Posterior vena cava (tissue), 2 donors: ENCODE results near the gene IZUMO1. TPM values are rescaled to one million over a fixed set of nuclear protein-coding genes. Genes with fewer than 3 reads are reported as not detected.
A peak's percentile ranks its signal among the peaks of the same experiment; 100 is the strongest.

ENCODE experiments used
- DNase-seq: peaks from one replicate; pipeline ENCODE4 v3.0.0-alpha.2; 2020; ENCODE audit warnings: low spot score
- intact Hi-C, 2 donors: fragments of 100-400 bp; cut with DNase I; formaldehyde crosslinking; loops; one replicate each; pipeline versions ENCODE4 v1.14.1 to v1.14.2; 2022 to 2023
- total RNA-seq, 2 donors: library from RNA; stranded (reverse); fragmentation: NEBNext Ultra II Directional; extraction: Animal tissue kit (Norgen Biotek cat#: 25700); gene quantifications; one replicate each; pipeline ENCODE4 v1.2.1, GENCODE V29; 2021
- donor health status: DM: yes; HTN: yes; CAD: no.
- donor health status: DM: yes; HTN: yes; CAD: no.

IZUMO1 gene
- total RNA-seq, 2 donors from 2014 or later = 0.52 to 0.56 TPM

- intact Hi-C loops = no loop called here
- DNase-seq = no peak
Observed at GRCh38 chr19:48741129-48741999, 5.3 kb downstream of the IZUMO1 start.

DNA sequence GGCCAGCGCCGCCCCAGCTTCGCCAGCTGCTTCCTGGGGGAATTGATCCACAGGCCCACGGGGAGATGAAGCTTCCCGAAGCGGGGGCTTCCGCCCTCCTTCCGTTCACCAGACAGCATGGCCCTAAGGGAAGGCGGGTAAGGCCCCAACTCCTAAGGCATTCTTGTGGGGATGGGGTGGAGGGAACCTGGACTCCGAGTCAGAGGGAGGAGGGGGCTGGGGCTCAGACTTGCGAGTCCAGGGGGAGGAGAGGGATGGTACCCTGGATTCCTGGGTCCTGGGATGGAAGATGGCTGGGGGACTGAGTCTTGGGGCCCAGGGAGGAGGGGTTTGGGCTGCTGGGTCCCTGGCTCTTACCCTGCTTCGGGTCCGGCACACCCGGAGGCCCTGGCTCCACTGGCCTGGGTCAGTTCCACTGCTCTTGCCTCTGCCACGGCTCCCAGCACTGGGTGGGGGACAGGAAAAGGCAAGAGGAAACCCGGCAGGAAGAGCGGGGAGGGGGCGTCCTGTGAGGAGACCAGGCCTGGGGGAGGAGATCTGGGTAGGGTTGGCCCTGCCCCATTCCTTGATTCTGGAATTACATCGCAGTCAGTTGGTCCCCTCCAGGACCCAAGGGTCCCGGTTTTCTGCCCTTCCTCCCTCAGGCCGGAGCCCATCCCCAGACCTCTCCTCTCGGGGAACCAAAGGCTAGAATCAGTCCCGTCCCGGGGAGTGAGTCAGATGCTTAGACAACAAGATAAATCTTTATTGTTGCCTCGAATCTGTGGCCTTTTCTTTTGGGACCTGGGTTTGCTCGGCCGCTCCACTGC lies 6.3 kb downstream of the IZUMO1 start, which contains the start of gene RASIP1:
RASIP1 (minus strand) TSS at position 447 of the 809 bp plus-strand sequence; CDS start at position 119, 328 bp downstream.
- no peak for DNase-seq
- intact Hi-C loops = no loop called here

DNA sequence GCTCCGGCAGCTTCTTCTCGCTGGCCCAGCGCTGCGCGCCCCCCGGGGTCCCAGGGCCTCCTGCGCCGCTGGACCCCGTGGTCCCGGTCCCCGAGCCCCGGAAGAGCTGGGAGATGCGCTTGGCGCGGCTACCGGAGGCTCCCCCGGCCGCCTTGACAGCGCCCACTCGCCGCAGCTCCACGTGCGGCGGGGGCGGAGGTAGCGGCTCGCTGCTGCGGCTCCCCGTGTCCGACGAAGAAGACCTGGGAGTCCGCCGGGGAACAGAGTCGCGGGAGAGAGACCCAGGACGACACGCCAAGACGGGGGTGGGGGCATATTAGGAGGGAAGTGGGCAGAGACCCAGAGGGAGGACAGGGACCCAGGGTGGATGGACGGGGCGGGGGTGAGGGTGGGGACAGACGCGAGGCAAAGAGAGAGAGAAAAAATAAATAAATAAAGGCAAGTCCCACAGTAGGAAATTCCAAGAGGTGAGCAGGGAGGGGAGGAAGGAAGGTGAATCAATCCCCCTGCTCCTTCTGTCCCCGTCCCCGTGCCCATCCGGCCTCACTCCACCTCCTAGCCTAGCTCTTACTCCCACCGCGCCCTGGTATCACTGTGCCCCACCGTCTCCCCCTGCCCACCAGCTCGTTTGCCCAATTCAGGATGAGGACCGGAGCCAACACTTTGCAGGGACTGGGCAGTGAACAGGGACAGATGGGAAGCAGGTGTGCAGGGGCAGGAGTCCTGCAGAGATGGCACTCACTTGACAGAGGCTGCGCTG lies 7.1 kb downstream of the IZUMO1 start:
- intact Hi-C loops = no loop called here
- DNase-seq = no peak

DNA sequence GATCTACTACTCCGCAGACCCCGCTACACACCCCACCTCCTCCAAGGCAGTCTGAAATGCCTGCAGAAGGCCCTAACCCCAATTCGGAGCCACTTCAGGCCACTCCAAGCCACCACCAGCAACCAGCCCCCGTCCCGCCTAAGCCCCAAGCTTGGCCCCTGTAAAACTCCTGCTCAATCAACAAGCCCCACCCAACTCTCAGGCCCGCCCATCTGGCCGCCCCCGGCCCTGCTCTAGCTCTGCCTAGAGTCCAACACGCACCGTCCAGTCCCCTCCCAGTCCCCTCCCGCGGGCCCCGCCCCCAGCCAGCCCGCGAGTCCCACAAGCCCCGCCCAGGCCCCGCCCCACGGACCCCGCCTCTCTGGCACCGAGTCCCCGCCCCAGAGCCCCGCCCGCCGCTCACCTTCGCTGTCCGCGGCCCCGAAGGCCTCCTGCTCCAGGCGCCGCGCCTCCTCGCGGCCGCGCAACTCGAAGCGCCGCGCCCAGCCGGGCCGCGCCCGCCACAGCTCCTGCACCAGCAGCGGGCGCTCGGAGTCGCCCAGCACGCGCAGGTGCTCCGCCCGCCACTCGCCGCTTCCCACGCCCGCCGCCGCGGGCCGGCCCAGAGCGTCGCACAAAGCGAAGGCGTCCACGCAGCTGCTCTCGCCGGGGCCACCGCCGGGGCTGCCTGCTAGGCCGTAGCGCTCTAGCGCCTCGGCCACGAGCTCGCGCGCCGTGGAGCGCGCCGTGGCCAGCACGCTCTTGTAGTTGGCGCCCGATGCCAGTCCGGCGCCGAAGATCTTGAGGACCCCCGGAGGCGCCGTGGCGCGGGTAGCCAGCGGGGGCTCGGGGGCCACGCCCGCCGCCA lies 7.9 kb downstream of the IZUMO1 start:
- intact Hi-C loops = no loop called here
- peak; percentile 95 for DNase-seq

DNA sequence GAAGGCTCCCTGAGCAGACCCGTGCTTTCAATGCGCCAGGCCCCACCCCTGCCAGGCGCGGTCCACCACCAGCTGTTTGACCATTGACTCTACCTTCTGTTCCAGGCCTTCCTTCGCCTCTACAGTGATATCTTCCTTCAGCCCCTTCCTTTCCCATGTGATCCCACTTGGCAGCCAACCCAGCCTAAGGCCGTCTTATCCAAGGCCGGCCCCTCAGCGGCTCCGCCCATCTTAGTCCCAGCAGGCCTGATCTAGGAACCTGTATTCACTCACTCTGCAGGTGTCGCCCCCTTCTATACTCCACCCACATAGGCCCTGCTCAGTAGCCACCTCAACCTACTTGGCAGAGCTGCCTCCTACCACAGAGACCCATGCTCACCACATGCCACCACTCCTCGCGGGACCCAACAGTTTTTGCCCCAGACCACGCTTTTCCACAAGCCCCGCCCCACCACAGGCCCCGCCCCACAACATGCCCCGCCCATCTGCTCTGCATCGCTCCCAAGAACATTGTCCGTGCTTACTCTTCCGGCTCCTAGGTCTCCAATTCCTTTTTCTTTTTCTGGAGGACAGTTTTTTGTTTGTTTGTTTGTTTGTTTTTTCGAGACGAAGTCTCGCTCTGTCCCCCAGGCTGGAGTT lies 9.2 kb downstream of the IZUMO1 start:
- DNase-seq = no peak
- intact Hi-C loops = no loop called here

DNA sequence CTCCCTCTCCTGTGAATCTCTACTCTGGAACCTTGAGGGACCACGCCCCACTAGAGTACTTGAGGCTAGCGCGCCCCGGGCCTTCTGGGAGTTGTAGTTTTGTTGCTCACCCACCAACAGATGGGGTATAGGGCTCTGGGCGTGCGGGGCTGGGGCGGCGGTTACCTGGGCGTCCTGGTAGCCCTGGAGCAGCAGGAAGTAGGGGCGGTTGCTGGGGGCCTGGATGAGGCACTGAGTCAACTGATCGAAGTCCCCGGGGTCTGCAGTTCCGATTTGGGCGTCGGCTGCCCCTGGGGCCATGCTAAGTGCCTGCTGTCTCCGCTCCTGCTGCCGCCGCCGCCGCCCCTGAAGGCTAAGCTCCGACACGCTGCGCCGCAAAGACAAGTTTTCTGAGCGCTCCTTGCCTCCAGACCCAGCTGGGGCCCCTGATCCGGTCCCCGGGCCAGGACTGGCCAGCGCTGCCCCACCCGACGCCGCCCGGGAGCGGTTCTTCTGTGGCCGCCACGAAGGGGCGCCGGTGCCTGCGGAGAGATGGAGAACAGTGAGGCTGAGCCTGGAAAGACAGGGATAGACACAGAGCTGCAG lies 11.6 kb downstream of the IZUMO1 start:
- intact Hi-C loops = no loop called here
- no peak for DNase-seq

DNA sequence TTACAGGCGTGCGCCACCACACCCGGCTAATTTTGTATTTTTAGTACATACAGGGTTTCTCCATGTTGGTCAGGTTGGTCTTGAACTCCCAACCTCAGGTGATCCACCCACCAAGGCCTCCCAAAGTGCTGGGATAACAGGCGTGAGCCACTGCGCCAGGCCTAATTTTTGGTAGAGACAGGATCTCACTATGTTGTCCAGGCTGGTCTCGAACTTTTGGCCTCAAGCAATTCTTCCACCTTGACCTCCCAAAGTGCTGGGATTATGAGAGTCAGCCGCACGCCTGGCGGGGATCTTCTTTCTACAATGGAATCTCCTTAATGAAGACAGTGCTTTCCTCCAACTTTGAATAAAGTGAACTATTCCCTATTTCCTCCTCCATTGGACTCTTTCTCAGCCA lies 12.1 kb downstream of the IZUMO1 start:
- DNase-seq = no peak
- intact Hi-C loops = no loop called here

DNA sequence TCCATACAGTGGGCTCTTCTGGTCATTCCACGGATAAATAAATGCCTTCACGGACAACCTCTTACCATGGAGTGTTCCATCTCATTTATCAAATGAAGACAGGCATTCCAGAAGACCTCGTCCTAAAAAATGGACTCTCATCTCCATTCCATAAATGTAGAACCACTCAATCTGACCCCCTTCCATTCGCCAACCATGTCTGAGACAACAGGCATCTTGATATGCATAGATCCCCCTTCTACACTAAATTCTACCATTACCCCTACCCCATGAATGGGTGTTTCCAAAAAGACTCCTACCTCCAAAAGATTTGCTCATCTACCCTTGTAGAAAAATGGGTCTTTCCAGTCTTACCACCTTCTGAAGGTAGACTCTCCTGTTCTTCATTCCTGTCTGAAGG lies 15.3 kb downstream of the IZUMO1 start:
- intact Hi-C loops = loop anchor here in 1 of 2 donors (1.0 kb wide), 1 partner anchor 17 kb away; no protein-coding TSS in a partner anchor
- no peak for DNase-seq

DNA sequence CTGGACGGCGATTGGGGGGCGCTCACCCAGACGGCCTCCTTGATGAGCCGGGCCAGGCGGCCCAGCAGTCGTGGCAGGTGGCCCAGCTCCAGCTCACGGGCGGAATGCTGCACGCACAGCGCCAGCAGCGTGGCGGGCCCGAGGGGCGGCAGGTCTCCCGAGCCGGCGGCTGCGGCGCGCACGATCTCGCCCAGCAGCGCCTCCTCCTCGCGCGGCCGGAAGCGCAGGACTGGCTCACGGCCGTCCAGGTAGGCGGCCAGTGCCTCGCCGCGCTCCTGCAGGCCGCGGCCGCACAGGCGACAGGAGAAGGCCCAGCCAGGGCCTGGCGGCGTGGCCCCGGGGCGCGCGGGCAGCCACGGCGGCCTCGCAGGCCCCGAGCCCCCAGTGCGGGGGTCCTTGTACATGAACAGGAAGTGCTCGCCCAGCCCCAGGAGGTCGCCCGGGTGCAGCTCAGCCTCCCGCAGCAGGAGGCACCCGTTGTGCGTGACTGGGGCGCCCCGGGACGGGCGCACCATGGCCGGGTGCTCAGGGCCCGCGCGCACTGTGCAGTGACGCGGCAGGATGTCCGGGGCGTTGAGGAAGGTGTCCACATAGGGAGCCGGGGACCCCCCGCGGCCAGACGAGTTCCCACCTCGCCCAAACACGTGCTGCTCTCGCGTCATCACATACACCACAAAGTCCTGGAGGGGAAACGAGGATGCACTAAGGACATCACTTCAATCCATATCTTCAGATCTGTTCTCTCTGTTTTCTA lies 17.6 kb downstream of the IZUMO1 start:
- no peak for DNase-seq
- intact Hi-C loops = no loop called here

DNA sequence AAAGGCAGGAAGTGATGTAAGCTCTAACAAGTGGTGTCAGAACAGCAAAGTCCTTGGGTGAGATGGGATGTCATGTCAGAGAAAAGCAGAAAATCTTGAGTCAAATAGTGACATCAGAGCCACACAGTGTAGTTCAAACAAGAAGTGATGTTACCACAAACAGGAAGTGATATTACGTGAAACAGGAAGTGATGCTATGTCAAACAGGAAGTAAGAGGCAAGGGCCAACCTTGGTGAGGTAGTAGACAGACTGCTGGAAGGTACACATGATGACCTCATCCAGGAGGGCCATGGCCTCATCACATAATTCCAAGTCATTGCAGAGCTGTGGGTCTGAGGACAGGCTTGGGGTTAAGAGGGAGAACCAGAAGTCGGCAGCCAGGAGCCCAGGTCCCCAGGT lies 20.2 kb downstream of the IZUMO1 start:
- intact Hi-C loops = no loop called here
- DNase-seq = no peak

DNA sequence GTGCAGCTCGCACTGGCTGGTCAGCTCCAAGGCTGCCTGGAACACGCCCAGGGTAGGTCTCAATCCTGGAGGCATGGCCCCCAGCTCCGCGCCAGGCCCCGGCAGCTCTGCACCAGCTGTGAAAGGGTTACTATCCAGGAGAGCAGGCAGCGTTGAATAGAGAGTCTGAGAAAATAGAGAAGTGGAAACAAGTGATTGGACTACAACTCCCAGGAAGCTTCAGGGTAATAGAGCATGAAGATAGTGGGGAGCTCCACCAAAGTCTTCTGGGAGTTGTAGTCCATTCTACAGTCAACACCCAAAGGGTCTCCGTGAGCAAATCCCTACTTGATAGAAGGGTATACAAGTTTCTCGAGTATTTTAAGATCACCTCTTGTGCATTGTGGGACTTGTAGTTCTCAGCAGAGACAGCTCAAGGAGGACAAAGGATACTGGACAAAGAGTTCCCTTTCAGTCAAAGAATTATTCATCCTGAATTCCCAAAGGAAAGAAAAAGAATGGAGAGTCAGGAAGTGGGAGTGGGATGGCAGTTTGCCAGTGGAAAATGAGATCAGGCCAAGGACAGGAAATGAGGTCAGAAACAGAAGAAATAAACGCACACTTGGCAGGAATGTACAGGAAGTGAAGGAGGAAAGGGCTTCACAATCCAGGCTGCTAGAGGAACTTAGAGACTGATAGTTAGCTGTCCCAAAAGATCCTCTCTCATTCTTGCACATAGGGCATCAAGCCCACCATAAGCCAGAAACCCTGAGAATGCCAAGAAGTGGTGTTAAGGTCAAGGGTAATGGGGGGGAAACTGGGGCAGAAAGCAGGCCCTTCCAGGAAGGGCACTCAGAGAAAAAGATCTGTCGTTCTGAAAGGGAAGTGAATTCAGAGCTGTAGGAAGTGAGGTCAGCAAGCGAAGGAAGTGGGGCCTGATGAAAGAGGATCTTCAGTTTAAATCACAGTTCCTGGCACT lies 21.6 kb downstream of the IZUMO1 start:
- DNase-seq = no peak
- intact Hi-C loops = no loop called here

DNA sequence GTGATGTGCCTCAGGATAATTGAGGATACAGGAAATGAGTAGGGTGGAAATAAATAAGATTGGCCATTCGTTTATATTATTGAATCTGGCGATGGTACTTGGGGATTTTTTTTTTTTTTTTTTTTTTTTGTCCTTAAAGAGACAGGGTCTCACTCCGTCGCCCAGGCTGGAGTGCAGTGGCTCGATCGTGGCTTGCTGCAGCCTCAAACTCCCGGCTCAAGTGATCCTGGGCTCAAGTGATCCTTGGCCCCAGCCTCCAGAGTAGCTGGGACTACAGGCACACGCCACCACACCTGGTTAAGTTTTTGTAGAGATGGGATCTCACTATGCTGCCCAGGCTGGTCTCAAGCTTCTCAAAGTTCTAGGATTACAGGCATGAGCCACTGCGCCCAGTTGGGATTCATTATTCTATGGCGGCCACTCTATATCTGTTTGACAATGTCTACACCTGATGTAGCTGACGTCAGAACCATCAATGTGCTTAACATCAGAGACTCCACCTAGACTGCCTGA lies 24.5 kb downstream of the IZUMO1 start:
- DNase-seq = no peak
- intact Hi-C loops = no loop called here

DNA sequence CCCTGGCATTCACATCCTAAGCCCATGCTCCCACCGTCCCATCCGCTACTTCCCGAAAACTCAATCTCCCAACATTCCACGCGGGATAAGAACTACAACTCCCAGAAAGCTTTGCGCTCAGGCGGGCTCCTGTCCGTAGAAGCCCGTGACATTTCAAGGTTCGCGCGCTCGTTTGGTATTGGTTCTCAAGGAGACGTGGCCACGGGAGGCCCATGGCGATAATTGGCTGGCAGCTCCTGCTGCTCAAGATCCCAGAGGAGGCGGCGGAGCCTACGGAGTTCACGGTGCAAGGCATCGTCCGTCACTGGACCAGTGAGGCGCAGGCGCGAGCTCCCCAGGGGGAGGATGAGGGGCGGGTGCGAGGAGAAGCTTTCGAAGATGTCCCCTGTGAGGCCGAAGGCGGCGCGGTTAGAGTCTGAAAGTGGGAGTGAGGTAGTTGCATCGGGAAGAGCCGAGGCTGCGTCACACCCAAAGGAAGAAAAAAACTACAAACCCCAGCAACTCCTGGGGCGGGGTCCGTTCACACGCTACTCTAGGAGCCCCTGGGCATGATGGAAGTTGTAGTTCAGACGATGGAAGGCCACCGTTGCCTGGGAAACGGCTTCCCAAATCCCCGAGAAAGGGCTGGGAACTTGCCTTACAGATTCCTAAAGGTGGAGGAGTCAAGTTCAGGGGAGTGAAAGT lies 26.0 kb downstream of the IZUMO1 start:
- intact Hi-C loops = no loop called here
- DNase-seq = peak; percentile 99

- intact Hi-C loops = no loop called here
Observed at GRCh38 chr19:48720251-48720612, 26.5 kb downstream of the IZUMO1 start.

More at GRCh38 chr19:48720251-48720612, 26.5 kb downstream of the IZUMO1 start:
- DNase-seq = no peak
